ENCODE measurements around the gene NFE2. TPM values are rescaled to one million over a fixed set of nuclear protein-coding genes. Genes with fewer than 3 reads are reported as not detected.

NFE2 gene
- total RNA-seq, 4 donors from 2014 or later: 0.51 TPM; not detected in 3

DNA sequence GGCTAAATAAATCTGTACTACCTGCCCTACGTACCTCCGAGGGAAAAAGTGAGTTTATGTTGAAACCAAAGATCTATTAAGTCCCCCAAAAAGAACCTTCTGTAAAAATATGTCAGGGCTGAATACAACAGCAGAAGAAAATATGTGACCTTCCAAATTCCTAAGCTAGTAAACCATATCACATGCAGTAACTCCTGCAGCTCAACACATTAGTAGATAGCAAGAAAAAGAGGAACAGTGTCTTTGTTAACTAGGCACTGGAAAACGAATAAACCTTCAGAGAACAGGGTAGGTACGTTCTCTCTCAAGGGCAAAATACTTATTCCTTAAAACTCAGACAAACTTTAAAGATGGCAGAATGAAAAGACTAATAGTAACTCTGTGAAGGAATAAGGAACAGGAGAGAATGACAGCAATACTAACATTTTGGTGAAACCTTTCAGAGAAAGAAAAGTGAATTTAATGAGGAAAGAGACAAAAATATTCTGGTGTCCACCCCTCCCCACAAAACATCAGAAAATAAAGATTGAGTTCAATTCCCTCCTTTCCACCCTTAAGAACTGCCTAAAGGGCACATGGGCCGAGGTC lies 38.9 kb downstream of the NFE2 start:
- TF ChIP-seq CTCF (IDR thresholded peaks at IDR 0.05; ENCODE audit: low read depth): no peak

- TF ChIP-seq CTCF (IDR thresholded peaks at IDR 0.05; ENCODE audit: low read depth): no peak
Measured at GRCh38 chr12:54259194-54260011, 41.4 kb downstream of the NFE2 start.

- TF ChIP-seq CTCF (IDR thresholded peaks at IDR 0.05; ENCODE audit: low read depth): no peak
Measured at GRCh38 chr12:54258201-54258681, 42.6 kb downstream of the NFE2 start.

DNA sequence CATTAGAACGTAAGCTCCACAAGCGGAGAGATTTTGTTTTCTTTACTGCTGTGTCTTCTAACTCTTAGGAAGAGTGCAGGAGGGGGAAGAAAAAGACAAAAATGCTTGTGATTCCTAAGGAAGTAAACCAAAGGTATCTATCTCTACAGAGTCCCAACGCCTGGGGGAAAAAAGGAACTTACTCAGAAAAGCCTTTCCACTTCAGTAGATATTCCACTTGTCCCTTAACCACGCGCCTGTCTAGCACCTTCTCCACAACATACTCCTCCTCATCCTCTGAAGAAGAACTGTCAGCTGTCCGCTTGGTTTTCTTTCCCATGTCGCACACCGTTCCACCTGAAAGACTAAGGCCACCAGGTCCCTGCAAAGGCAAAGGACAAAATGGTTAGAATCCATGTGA lies 43.5 kb downstream of the NFE2 start:
- no peak for TF ChIP-seq CTCF (IDR thresholded peaks at IDR 0.05; ENCODE audit: low read depth)

GRCh38 chr12:54253240-54253639 lies 47.6 kb downstream of the NFE2 start:
- TF ChIP-seq CTCF (IDR thresholded peaks at IDR 0.05; ENCODE audit: low read depth): no peak

GRCh38 chr12:54251667-54252284 lies 49.0 kb downstream of the NFE2 start:
- no peak for TF ChIP-seq CTCF (IDR thresholded peaks at IDR 0.05; ENCODE audit: low read depth)

DNA sequence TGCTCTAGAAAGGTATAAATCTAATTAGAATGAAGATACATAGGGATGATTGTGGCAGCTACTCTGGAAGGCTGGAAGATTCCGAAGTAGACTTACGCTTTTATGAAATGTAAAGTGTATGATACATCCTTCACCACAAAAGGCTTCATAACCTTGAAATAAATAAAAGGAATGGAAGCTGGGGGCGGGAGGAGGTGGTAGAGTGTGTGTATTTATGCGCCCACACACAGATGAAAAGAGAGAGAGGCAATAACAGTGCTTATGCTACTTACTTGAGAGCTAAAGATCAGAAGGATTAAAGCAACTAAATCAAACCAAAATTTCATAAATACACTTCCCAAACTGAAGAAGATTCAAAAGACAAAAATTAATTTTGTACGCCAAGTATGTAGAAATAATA lies 51.3 kb downstream of the NFE2 start:
- TF ChIP-seq CTCF (IDR thresholded peaks at IDR 0.05; ENCODE audit: low read depth): no peak

All from subcutaneous adipose tissue (tissue), 4 donors.